Pancreas (tissue), 10 donors: Measurements from ENCODE around the gene TULP4. TPM values are rescaled to one million over a fixed set of nuclear protein-coding genes. Genes with fewer than 3 reads are reported as not detected.

ENCODE experiments used
- ATAC-seq, 4 donors: fragments of 200-7000 bp; cut with Tn5 transposase; one replicate each; pipeline versions ENCODE4 v1.8.0 to v1.9.1; 2020; ENCODE audit warnings: mild to moderate bottlenecking in 4 of 4, moderate library complexity in 4 of 4
- DNase-seq, 6 donors: peaks; one replicate each; pipeline ENCODE4 v3.0.0-alpha.2; 2020
- FAIRE-seq: peaks from 2 replicates; lab custom pipeline; 2012; peaks lifted over from hg19 to GRCh38; lab: Jason Lieb, UNC
- H3K27ac ChIP-seq, 4 donors: fragments of 200-600 bp; sonication (generic); 1 replicate in 3 of 4; 2 replicates in 1 of 4; pipeline versions ENCODE4 v1.5.0 to v1.8.0; 2020
- H3K27me3 ChIP-seq, 4 donors: fragments of 200-600 bp; one replicate each; pipeline ENCODE4 v1.8.0; 2021
- H3K36me3 ChIP-seq, 3 donors: fragments of 200-600 bp; sonication (generic) in 1 of 3; one replicate each; pipeline versions ENCODE4 v1.5.0 to v1.8.0; 2020 to 2021
- H3K4me1 ChIP-seq, 3 donors: fragments of 200-600 bp; one replicate each; pipeline ENCODE4 v1.8.0; 2021
- H3K4me3 ChIP-seq, 4 donors: fragments of 200-600 bp; sonication (generic) in 2 of 4; one replicate each; pipeline versions ENCODE4 v1.5.0 to v1.8.0; 2020 to 2021
- H3K9me3 ChIP-seq, 4 donors: fragments of 200-600 bp; one replicate each; pipeline ENCODE4 v1.8.0; 2021
- CTCF ChIP-seq, 4 donors: fragments of 200-600 bp; sonication (generic) in 3 of 4; IDR thresholded peaks; one replicate each; pipeline versions ENCODE4 v1.5.0 to v1.8.0; 2021; ENCODE audit warnings: antibody characterized with exemption in 4 of 4
- WGBS, 2 donors: extraction: QIAGEN DNeasy Blood & Tissue Kit; methylation state at CpG; one replicate each; pipeline ENCODE4 v1.1.7; 2013; 5-methylcytosine and 5-hydroxymethylcytosine counted together
- intact Hi-C, 3 donors: fragments of 100-400 bp; cut with DNase I; formaldehyde crosslinking; loops; one replicate each; pipeline versions ENCODE4 v1.11.1 to v1.14.2; 2022
- polyA plus RNA-seq, 2 donors: library from polyadenylated mRNA; stranded (reverse); fragments of 200-250 nt; gene quantifications; one replicate each; pipeline ENCODE4 v1.2.3, GENCODE V29; 2013
- total RNA-seq, 6 donors: library from RNA; stranded (reverse); fragmentation: NEBNext Ultra II Directional in 4 of 6; extraction: Animal tissue kit (Norgen Biotek cat#: 25700) in 4 of 6; gene quantifications; one replicate each; pipeline versions ENCODE4 v1.2.1 to v1.2.4, GENCODE V29; 2021 to 2023
- donor health status: healthy with polysubstance abuse.
- donor health status: DM: no; HTN: no; CAD: no; lungs with moderate emphysema.
- donor health status: DM: no; HTN: no; CAD: no.
- donor health status: control.
- donor health status: control.
- donor health status: Bipolar disorder and iron deficiency.
- donor health status: DM: yes; HTN: yes; CAD: no.
- donor health status: DM: no; HTN: no; CAD: no.
- donor health status: DM: no; HTN: no; CAD: no.
- donor health status: DM: yes; HTN: yes; CAD: no.

TULP4 gene
- total and polyA plus RNA-seq, 8 donors = 3.1 to 88.8 (median 48.0) TPM

- TF ChIP-seq CTCF (IDR thresholded peaks at IDR 0.05) = no peak
- Histone ChIP-seq H3K36me3 (peaks cover 0 to 10% (median 0%) of the 10 kb centered on the region in 3 donors), H3K9me3 (no peaks in the 10 kb centered on the region), H3K4me3 (no peak overlapping the region), H3K27ac (no peak overlapping the region), H3K27me3 (no peaks in the 10 kb centered on the region), H3K4me1 (no peaks in the 10 kb centered on the region)
- FAIRE-seq (no peak), DNase-seq (no peak), ATAC-seq (no peak)
- WGBS, 2 donors = 93 to 96% methylated on average over 4 of the region's 4 CpGs
- intact Hi-C loops = no loop called here
These were observed 147.5 kb downstream of the TULP4 start for GRCh38 chr6:158459726-158460125.

GRCh38 chr6:158460602-158461169, 148.4 kb downstream of the TULP4 start:
- H3K4me1 ChIP-seq = no peaks in the 10 kb centered on the region
- intact Hi-C loops = no loop called here
- no peaks in the 10 kb centered on the region for H3K9me3 ChIP-seq
- no peak overlapping the region for H3K4me3 ChIP-seq
- WGBS, 2 donors = 94 to 98% methylated on average over 2 of the region's 2 CpGs
- ATAC-seq (no peak), FAIRE-seq (no peak), DNase-seq (no peak)
- TF ChIP-seq CTCF (IDR thresholded peaks at IDR 0.05) = no peak
- no peak overlapping the region for H3K27ac ChIP-seq
- no peaks in the 10 kb centered on the region for H3K27me3 ChIP-seq
- H3K36me3 ChIP-seq = peaks cover 0 to 10% (median 0%) of the 10 kb centered on the region in 3 donors

- TF ChIP-seq CTCF (IDR thresholded peaks at IDR 0.05) = no peak
- no peaks in the 10 kb centered on the region for H3K9me3 ChIP-seq
- no peak overlapping the region for H3K27ac ChIP-seq
- no peaks in the 10 kb centered on the region for H3K4me1 ChIP-seq
- H3K27me3 ChIP-seq = no peaks in the 10 kb centered on the region
- no peak for FAIRE-seq
- WGBS, 2 donors = 86 to 96% methylated on average over 2 of the region's 2 CpGs
- no peak for DNase-seq
- peaks cover 0 to 10% (median 0%) of the 10 kb centered on the region in 3 donors for H3K36me3 ChIP-seq
- no peak overlapping the region for H3K4me3 ChIP-seq
- intact Hi-C loops = no loop called here
- ATAC-seq = no peak
These were observed 149.7 kb downstream of the TULP4 start for GRCh38 chr6:158461954-158462353.

GRCh38 chr6:158464483-158464882, 152.2 kb downstream of the TULP4 start:
- FAIRE-seq = no peak
- DNase-seq = no peak
- H3K36me3 ChIP-seq = peaks cover 0 to 10% (median 0%) of the 10 kb centered on the region in 3 donors

More at GRCh38 chr6:158464483-158464882, 152.2 kb downstream of the TULP4 start:
- no peak overlapping the region for H3K4me3 ChIP-seq
- no peak overlapping the region for H3K27ac ChIP-seq
- H3K27me3 ChIP-seq = no peaks in the 10 kb centered on the region
- WGBS, 2 donors = 92 to 97% methylated on average over 9 of the region's 9 CpGs
- intact Hi-C loops = no loop called here
- H3K9me3 ChIP-seq = no peaks in the 10 kb centered on the region
- peaks cover 0 to 4% (median 0%) of the 10 kb centered on the region in 3 donors for H3K4me1 ChIP-seq
- ATAC-seq = no peak
- TF ChIP-seq CTCF (IDR thresholded peaks at IDR 0.05) = no peak
